ENCODE results near the gene EPB42.
A peak's percentile ranks its signal among the peaks of the same experiment; 100 is the strongest.
"Not testable (repeated sequence)": the region's sequence is repeated elsewhere in the genome, so short reads cannot be mapped to it uniquely, and the experiment has no call there.

EPB42 gene

GRCh38 chr15:43229977-43230376 lies 9.2 kb upstream of the EPB42 start:
- peaks cover 10% of the 10 kb centered on the region for H3K27me3 Mint-ChIP-seq
- no peaks in the 10 kb centered on the region for H3K36me3 Mint-ChIP-seq (ENCODE audit: low read depth)
- DNase-seq = no peak
- H3K4me3 Mint-ChIP-seq = no peak overlapping the region
- H3K4me1 Mint-ChIP-seq (ENCODE audit: low read depth) = peaks cover 6% of the 10 kb centered on the region
- no peaks in the 10 kb centered on the region for H3K9me3 Mint-ChIP-seq
- no peak overlapping the region for H3K27ac Mint-ChIP-seq

GRCh38 chr15:43226436-43227305 lies 5.9 kb upstream of the EPB42 start:
- Mint-ChIP-seq H3K4me3 (no peak overlapping the region), H3K27me3 (peaks cover 10% of the 10 kb centered on the region), H3K9me3 (no peaks in the 10 kb centered on the region), H3K4me1 (ENCODE audit: low read depth) (peaks cover 6% of the 10 kb centered on the region), H3K36me3 (ENCODE audit: low read depth) (no peaks in the 10 kb centered on the region), H3K27ac (no peak overlapping the region)
- DNase-seq = no peak

- not testable (repeated sequence) for H3K27ac Mint-ChIP-seq, H3K4me3 Mint-ChIP-seq
These were observed 5.1 kb upstream of the EPB42 start for GRCh38 chr15:43225950-43226255.

GRCh38 chr15:43225201-43225949 lies 4.6 kb upstream of the EPB42 start:
- Mint-ChIP-seq H3K9me3 (no peaks in the 10 kb centered on the region), H3K36me3 (ENCODE audit: low read depth) (no peaks in the 10 kb centered on the region), H3K4me1 (ENCODE audit: low read depth) (peaks cover 6% of the 10 kb centered on the region), H3K27me3 (peaks cover 10% of the 10 kb centered on the region), H3K4me3 (no peak overlapping the region), H3K27ac (no peak overlapping the region)
- DNase-seq = peak; percentile 43

More at GRCh38 chr15:43225950-43226255, 5.1 kb upstream of the EPB42 start:
- DNase-seq; H3K9me3 Mint-ChIP-seq; H3K4me1 Mint-ChIP-seq (ENCODE audit: low read depth); H3K36me3 Mint-ChIP-seq (ENCODE audit: low read depth): not testable (repeated sequence)
- H3K27me3 Mint-ChIP-seq = peaks cover 10% of the 10 kb centered on the region

- Mint-ChIP-seq H3K4me3 (no peak overlapping the region), H3K9me3 (no peaks in the 10 kb centered on the region), H3K27ac (no peak overlapping the region), H3K4me1 (ENCODE audit: low read depth) (peaks cover 6% of the 10 kb centered on the region), H3K36me3 (ENCODE audit: low read depth) (no peaks in the 10 kb centered on the region), H3K27me3 (peaks cover 10% of the 10 kb centered on the region)
- no peak for DNase-seq
These were observed 604 bp upstream of the EPB42 start for GRCh38 chr15:43221422-43221821.

- Mint-ChIP-seq H3K4me3 (no peak overlapping the region), H3K36me3 (ENCODE audit: low read depth) (no peaks in the 10 kb centered on the region), H3K27ac (no peak overlapping the region), H3K4me1 (ENCODE audit: low read depth) (no peaks in the 10 kb centered on the region), H3K27me3 (peaks cover under 1% of the 10 kb centered on the region), H3K9me3 (no peaks in the 10 kb centered on the region)
- no peak for DNase-seq
These were observed 589 bp downstream of the EPB42 start for GRCh38 chr15:43219929-43220928.

GRCh38 chr15:43218908-43219706 lies 1.7 kb downstream of the EPB42 start:
- Mint-ChIP-seq H3K4me3 (no peak overlapping the region), H3K27me3 (no peaks in the 10 kb centered on the region), H3K36me3 (ENCODE audit: low read depth) (no peaks in the 10 kb centered on the region), H3K4me1 (ENCODE audit: low read depth) (no peaks in the 10 kb centered on the region), H3K27ac (no peak overlapping the region), H3K9me3 (no peaks in the 10 kb centered on the region)
- DNase-seq = no peak

GRCh38 chr15:43215961-43216360 lies 4.9 kb downstream of the EPB42 start:
- H3K27me3 Mint-ChIP-seq = no peaks in the 10 kb centered on the region
- no peak overlapping the region for H3K4me3 Mint-ChIP-seq
- no peaks in the 10 kb centered on the region for H3K9me3 Mint-ChIP-seq
- H3K27ac Mint-ChIP-seq = no peak overlapping the region
- DNase-seq = no peak
- H3K4me1 Mint-ChIP-seq (ENCODE audit: low read depth) = no peaks in the 10 kb centered on the region
- no peaks in the 10 kb centered on the region for H3K36me3 Mint-ChIP-seq (ENCODE audit: low read depth)

- Mint-ChIP-seq H3K4me3 (no peak overlapping the region), H3K27ac (no peak overlapping the region), H3K9me3 (no peaks in the 10 kb centered on the region), H3K27me3 (no peaks in the 10 kb centered on the region), H3K36me3 (ENCODE audit: low read depth) (no peaks in the 10 kb centered on the region), H3K4me1 (ENCODE audit: low read depth) (no peaks in the 10 kb centered on the region)
- DNase-seq = no peak
These were observed 6.1 kb downstream of the EPB42 start for GRCh38 chr15:43214592-43215295.

GRCh38 chr15:43214169-43214568 lies 6.6 kb downstream of the EPB42 start:
- H3K4me1 Mint-ChIP-seq (ENCODE audit: low read depth) = no peaks in the 10 kb centered on the region
- no peaks in the 10 kb centered on the region for H3K9me3 Mint-ChIP-seq
- H3K36me3 Mint-ChIP-seq (ENCODE audit: low read depth) = no peaks in the 10 kb centered on the region
- H3K4me3 Mint-ChIP-seq = no peak overlapping the region
- DNase-seq = no peak
- H3K27ac Mint-ChIP-seq = no peak overlapping the region
- peaks cover 5% of the 10 kb centered on the region for H3K27me3 Mint-ChIP-seq

- Mint-ChIP-seq H3K27ac (no peak overlapping the region), H3K27me3 (peaks cover 12% of the 10 kb centered on the region), H3K9me3 (no peaks in the 10 kb centered on the region), H3K4me3 (no peak overlapping the region), H3K4me1 (ENCODE audit: low read depth) (no peaks in the 10 kb centered on the region), H3K36me3 (ENCODE audit: low read depth) (no peaks in the 10 kb centered on the region)
- DNase-seq = no peak
These were observed 7.4 kb downstream of the EPB42 start for GRCh38 chr15:43213466-43213865.

- H3K27me3 Mint-ChIP-seq = peaks cover 14% of the 10 kb centered on the region
These were observed 7.9 kb downstream of the EPB42 start for GRCh38 chr15:43212951-43213350.

GRCh38 chr15:43212299-43212698 lies 8.5 kb downstream of the EPB42 start:
- no peak for DNase-seq
- no peaks in the 10 kb centered on the region for H3K9me3 Mint-ChIP-seq
- H3K27me3 Mint-ChIP-seq = peaks cover 14% of the 10 kb centered on the region
- H3K27ac Mint-ChIP-seq = no peak overlapping the region
- H3K4me3 Mint-ChIP-seq = no peak overlapping the region
- H3K4me1 Mint-ChIP-seq (ENCODE audit: low read depth) = no peaks in the 10 kb centered on the region
- H3K36me3 Mint-ChIP-seq (ENCODE audit: low read depth) = no peaks in the 10 kb centered on the region

More at GRCh38 chr15:43212951-43213350, 7.9 kb downstream of the EPB42 start:
- Mint-ChIP-seq H3K4me3 (no peak overlapping the region), H3K9me3 (no peaks in the 10 kb centered on the region), H3K27ac (no peak overlapping the region), H3K36me3 (ENCODE audit: low read depth) (no peaks in the 10 kb centered on the region), H3K4me1 (ENCODE audit: low read depth) (no peaks in the 10 kb centered on the region)
- no peak for DNase-seq
